Measurements from ENCODE around the gene PSMG3.

GRCh38 chr7:1598286-1598685, 28.5 kb upstream of the PSMG3 start:
- TF ChIP-seq CTCF (IDR thresholded peaks at IDR 0.05) (no peak), POLR2A (IDR thresholded peaks at IDR 0.05) (no peak)

All from prostate gland (tissue), 2 donors.